RPMI8226 (cell line): Measurements from ENCODE around the gene TENM3.
"Not testable (repeated sequence)": the region's sequence is repeated elsewhere in the genome, so short reads cannot be mapped to it uniquely, and the experiment has no call there.

Experiments used
- DNase-seq: peaks from one replicate; pipeline ENCODE4 v3.0.0-alpha.2; 2015

TENM3 gene

GRCh38 chr4:182228991-182229577 is 14.1 kb upstream of the TENM3 start:
- DNase-seq = no peak

- no peak for DNase-seq
Observed at GRCh38 chr4:182230256-182230655, 12.9 kb upstream of the TENM3 start.

GRCh38 chr4:182231080-182231479 is 12.1 kb upstream of the TENM3 start:
- DNase-seq = no peak

GRCh38 chr4:182231496-182231895 is 11.7 kb upstream of the TENM3 start:
- DNase-seq = no peak

- DNase-seq = no peak
Observed at GRCh38 chr4:182233310-182234090, 9.7 kb upstream of the TENM3 start.

GRCh38 chr4:182235021-182235795 is 8.0 kb upstream of the TENM3 start:
- DNase-seq = no peak

- DNase-seq = no peak
Observed at GRCh38 chr4:182236186-182236585, 7.0 kb upstream of the TENM3 start.

GRCh38 chr4:182237010-182237409 is 6.2 kb upstream of the TENM3 start:
- not testable (repeated sequence) for DNase-seq

- DNase-seq = no peak
Observed at GRCh38 chr4:182238355-182238931, 4.8 kb upstream of the TENM3 start.

- DNase-seq = no peak
Observed at GRCh38 chr4:182240161-182241130, 2.8 kb upstream of the TENM3 start.

- DNase-seq = not testable (repeated sequence)
Observed at GRCh38 chr4:182242260-182242659, 942 bp upstream of the TENM3 start.

- DNase-seq = no peak
Observed at GRCh38 chr4:182242787-182243186, 415 bp upstream of the TENM3 start.

- DNase-seq = no peak
Observed at GRCh38 chr4:182245041-182245440, 1.8 kb downstream of the TENM3 start.

GRCh38 chr4:182245541-182246215 is 2.5 kb downstream of the TENM3 start:
- no peak for DNase-seq

- DNase-seq = no peak
Observed at GRCh38 chr4:182246401-182247205, 3.4 kb downstream of the TENM3 start.

- no peak for DNase-seq
Observed at GRCh38 chr4:182248295-182248694, 5.1 kb downstream of the TENM3 start.

- no peak for DNase-seq
Observed at GRCh38 chr4:182250446-182250845, 7.2 kb downstream of the TENM3 start.

- DNase-seq = no peak
Observed at GRCh38 chr4:182251116-182251515, 7.9 kb downstream of the TENM3 start.

GRCh38 chr4:182252220-182252619 is 9.0 kb downstream of the TENM3 start:
- no peak for DNase-seq

- DNase-seq = no peak
Observed at GRCh38 chr4:182254026-182254780, 11.0 kb downstream of the TENM3 start.
